Coronary artery (tissue), 2 donors: Measurements from ENCODE around the gene ORMDL3.

ENCODE experiments used
- DNase-seq: peaks from one replicate; pipeline ENCODE4 v3.0.0-alpha.2; 2017; ENCODE audit warnings: low spot score
- H3K27ac ChIP-seq, 2 donors: fragments of 200-600 bp; sonication (generic); one replicate each; pipeline ENCODE4 v1.5.1; 2016 to 2019
- H3K4me3 ChIP-seq: fragments of 200-600 bp; sonication (generic); 2 replicates; pipeline ENCODE4 v1.5.1; 2016; ENCODE audit warnings: mild to moderate bottlenecking, moderate library complexity
- CTCF ChIP-seq: fragments of 200-600 bp; sonication (generic); IDR thresholded peaks from one replicate; pipeline ENCODE4 v1.5.1; 2019; ENCODE audit warnings: antibody characterized with exemption

ORMDL3 gene

GRCh38 chr17:39970157-39970692 lies 42.8 kb upstream of the ORMDL3 start:
- no peak for TF ChIP-seq CTCF
- Histone ChIP-seq H3K27ac (no peak overlapping the region), H3K4me3 (no peak overlapping the region)
- no peak for DNase-seq

GRCh38 chr17:39969375-39969774 lies 42.0 kb upstream of the ORMDL3 start:
- Histone ChIP-seq H3K4me3 (no peak overlapping the region), H3K27ac (no peak overlapping the region)
- no peak for TF ChIP-seq CTCF
- DNase-seq: no peak

- peak overlapping the region in 1 of 2 donors; percentile 70 for H3K27ac ChIP-seq
Measured at GRCh38 chr17:39968761-39969160, 41.4 kb upstream of the ORMDL3 start.

GRCh38 chr17:39966771-39967170 lies 39.4 kb upstream of the ORMDL3 start:
- no peak overlapping the region for H3K4me3 ChIP-seq
- TF ChIP-seq CTCF: no peak
- DNase-seq: no peak
- peak overlapping the region in 1 of 2 donors; percentile 61 for H3K27ac ChIP-seq

More at GRCh38 chr17:39968761-39969160, 41.4 kb upstream of the ORMDL3 start:
- DNase-seq: no peak
- no peak for TF ChIP-seq CTCF
- no peak overlapping the region for H3K4me3 ChIP-seq

DNA sequence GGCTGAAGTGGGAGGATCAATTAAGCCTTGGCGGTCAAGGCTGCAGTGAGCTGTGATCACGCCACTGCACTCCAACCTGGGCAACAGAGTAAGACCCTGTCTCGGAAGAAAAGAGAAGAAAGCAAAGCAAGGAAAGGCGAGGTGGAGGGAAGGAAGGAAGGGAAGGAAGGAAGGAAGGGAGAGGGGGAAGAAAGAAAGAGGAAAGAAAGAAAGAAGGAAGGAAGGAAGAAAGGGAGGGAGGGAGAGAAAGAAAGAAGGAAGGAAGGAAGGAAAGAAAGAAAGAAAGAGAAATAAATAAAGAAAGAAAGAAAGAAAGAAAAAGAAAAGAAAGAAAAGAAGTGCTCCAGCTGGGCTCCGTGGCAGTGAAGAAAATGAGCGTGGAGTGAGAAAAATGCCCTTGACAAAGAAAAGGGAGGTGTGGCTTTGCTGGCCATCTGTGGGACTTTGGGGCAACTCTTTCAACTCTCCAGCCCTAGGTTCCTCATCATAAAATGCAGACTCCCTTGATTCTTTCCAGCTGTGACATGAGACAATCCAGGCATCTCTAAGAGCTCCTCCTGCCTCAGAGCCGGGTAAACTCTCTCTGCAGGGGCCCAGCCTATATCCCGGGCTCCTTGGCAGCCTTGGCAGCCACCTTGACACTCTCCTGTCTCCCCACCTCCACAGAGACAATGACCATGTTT lies 37.8 kb upstream of the ORMDL3 start:
- TF ChIP-seq CTCF: no peak
- no peak for DNase-seq
- H3K27ac ChIP-seq: no peak overlapping the region
- no peak overlapping the region for H3K4me3 ChIP-seq

- no peak for TF ChIP-seq CTCF
- Histone ChIP-seq H3K4me3 (no peak overlapping the region), H3K27ac (no peak overlapping the region)
- no peak for DNase-seq
Measured at GRCh38 chr17:39963829-39964228, 36.4 kb upstream of the ORMDL3 start.

GRCh38 chr17:39962642-39963220 lies 35.3 kb upstream of the ORMDL3 start, which contains the start of gene GSDMA:
GSDMA (plus strand) TSS chr17:39963004; CDS start chr17:39965688, 2,684 bp downstream.
- no peak for DNase-seq
- TF ChIP-seq CTCF: no peak
- Histone ChIP-seq H3K27ac (no peak within 1 kb of the TSS), H3K4me3 (no peak within 1 kb of the TSS)
